HG03558 (cell line): ENCODE measurements around the gene ATF7IP.
A peak's percentile ranks its signal among the peaks of the same experiment; 100 is the strongest.
"Not testable (repeated sequence)": the region's sequence is repeated elsewhere in the genome, so short reads cannot be mapped to it uniquely, and the experiment has no call there.

Experiments
- ATAC-seq: cut with Tn5 transposase; IDR thresholded peaks from one replicate; pipeline ENCODE4 v1.9.1; 2021; ENCODE audit warnings: moderate number of reproducible peaks; ENCODE audit not compliant: unreplicated experiment; ENCODE audit errors: extremely low read depth

ATF7IP gene

GRCh38 chr12:14365294-14366208 lies at the start of gene ATF7IP:
Gene ATF7IP, plus strand, starts transcription at chr12:14365682. Its CDS starts 58,234 bp downstream, at chr12:14423916.
- peak; percentile 38 for ATAC-seq

- no peak for ATAC-seq
Observed at GRCh38 chr12:14317362-14318146, 47.9 kb upstream of the ATF7IP start.

- ATAC-seq, result not testable (repeated sequence)
Observed at GRCh38 chr12:14319704-14320427, 45.6 kb upstream of the ATF7IP start.

GRCh38 chr12:14322403-14322802 lies 43.1 kb upstream of the ATF7IP start:
- ATAC-seq, result no peak

GRCh38 chr12:14325716-14326343 lies 39.7 kb upstream of the ATF7IP start:
- ATAC-seq, result no peak

- no peak for ATAC-seq
Observed at GRCh38 chr12:14326699-14327098, 38.8 kb upstream of the ATF7IP start.

- no peak for ATAC-seq
Observed at GRCh38 chr12:14327711-14328110, 37.8 kb upstream of the ATF7IP start.

GRCh38 chr12:14332482-14332881 lies 33.0 kb upstream of the ATF7IP start:
- ATAC-seq, result no peak

GRCh38 chr12:14340371-14340770 lies 25.1 kb upstream of the ATF7IP start:
- ATAC-seq, result no peak

- not testable (repeated sequence) for ATAC-seq
Observed at GRCh38 chr12:14351524-14351923, 14.0 kb upstream of the ATF7IP start.

- not testable (repeated sequence) for ATAC-seq
Observed at GRCh38 chr12:14352066-14352465, 13.4 kb upstream of the ATF7IP start.

- ATAC-seq, result not testable (repeated sequence)
Observed at GRCh38 chr12:14354665-14355064, 10.8 kb upstream of the ATF7IP start.

GRCh38 chr12:14356147-14356546 lies 9.3 kb upstream of the ATF7IP start:
- no peak for ATAC-seq

GRCh38 chr12:14357486-14357885 lies 8.0 kb upstream of the ATF7IP start:
- ATAC-seq, result no peak

- no peak for ATAC-seq
Observed at GRCh38 chr12:14362352-14362751, 3.1 kb upstream of the ATF7IP start.

GRCh38 chr12:14364583-14365271 lies 755 bp upstream of the ATF7IP start:
- no peak for ATAC-seq

GRCh38 chr12:14366209-14367039 lies 942 bp downstream of the ATF7IP start:
- ATAC-seq, result no peak

GRCh38 chr12:14367040-14367661 lies 1.7 kb downstream of the ATF7IP start:
- ATAC-seq, result no peak
